Stimulated activated CD4-positive, alpha-beta T cell treated with anti-CD3 and anti-CD28 coated beads, TNF-alpha, amount 100 ng/mL, for 1 hour (primary cell): ENCODE results near the gene DYRK1B.
"Not testable (repeated sequence)": the region's sequence is repeated elsewhere in the genome, so short reads cannot be mapped to it uniquely, and the experiment has no call there.

ENCODE experiments used
- DNase-seq, 3 donors: peaks; one replicate each; pipeline ENCODE4 v3.0.0-alpha.2; 2020; ENCODE audit warnings: low read depth in 3 of 3, low spot score in 1 of 3

DYRK1B gene

DNA sequence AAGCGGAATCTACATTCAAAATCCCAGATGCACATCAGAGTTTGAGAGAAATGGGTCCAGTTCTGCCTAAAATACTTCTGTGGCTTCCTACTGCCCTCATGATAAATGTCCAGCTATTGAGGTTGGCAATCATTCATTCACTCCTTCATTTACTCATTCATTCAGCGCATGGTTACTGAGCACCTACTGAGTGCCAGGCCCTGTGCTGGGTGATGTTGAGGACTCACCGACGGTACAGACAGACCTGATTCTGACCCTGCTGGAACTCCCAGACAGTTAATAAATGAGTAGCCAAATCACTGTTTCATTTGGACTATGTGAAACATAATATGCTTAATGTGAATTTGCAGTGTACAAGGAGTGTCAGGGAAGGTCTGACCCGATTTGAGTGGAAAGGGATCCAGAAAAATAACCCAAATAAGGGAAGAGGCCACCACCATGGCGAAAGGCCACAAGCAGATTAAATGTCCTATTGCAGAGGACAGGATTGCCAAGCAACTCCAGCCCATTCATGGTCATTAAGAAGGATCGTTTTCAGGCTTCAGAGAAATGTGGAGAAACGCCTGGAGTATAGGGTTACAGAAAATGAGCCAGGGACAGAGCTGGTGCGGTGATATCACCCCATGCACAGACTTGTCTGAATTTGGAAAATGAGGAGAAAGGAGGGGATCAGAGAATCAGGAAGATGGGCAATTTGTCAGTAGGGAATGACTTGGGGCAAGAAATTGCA, 20.5 kb downstream of the DYRK1B start:
- DNase-seq = no peak

DNA sequence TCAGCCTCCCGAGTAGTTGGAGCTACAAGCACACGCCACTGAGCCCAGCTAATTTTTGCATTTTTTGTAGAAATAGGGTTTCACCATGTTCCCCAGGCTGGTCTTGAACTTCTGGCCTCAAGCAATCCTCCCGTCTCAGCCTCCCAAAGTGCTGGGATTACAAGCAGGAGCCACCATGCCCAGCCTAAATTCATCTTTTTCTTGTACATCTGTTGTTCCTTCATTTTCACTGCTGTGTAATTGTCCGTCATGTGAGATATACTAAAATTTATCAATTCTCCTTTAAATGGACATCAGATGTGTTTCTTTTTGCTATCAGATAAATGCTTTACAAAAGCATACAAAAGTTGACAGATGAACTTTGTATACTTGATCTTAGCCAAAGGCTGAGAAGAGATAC, 22.9 kb downstream of the DYRK1B start:
- DNase-seq = no peak

DNA sequence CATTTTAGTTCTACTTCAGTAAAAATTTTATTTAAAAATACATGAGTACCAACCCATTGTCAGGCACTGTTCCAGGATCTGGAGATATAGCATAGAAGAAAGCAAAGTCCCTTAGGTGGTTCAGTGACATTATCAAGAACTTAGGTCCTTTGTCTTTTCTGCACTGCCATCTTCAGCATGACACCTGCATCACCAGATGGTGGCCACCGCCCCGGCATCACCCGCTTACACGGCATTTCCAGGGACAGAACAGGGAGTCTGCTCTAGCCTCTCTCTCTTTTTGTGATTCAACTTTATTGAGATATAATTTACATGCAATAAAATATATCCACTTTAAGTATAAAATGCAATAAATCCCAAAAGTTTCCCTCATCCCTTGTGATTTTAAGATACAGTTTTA, 23.5 kb downstream of the DYRK1B start:
- no peak for DNase-seq

DNA sequence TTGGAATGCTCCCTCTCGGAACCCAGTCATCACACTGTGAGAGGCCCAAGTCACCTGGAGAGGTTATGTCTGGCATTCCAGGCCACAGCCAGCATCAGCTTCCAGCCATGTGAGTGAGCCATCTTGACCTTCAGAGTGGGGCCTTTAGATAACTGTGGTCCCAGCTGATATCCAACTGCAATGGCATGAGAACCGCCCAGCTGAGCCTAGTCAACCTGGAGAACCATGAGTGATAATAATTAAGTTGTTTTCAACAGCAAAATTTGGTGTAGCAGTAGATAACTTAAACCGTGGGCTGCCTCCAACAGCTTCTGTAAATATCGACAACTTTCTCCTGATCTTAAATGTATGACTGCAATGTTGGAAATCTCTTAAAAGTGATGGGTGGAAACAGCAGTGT, 24.6 kb downstream of the DYRK1B start:
- no peak for DNase-seq

DNA sequence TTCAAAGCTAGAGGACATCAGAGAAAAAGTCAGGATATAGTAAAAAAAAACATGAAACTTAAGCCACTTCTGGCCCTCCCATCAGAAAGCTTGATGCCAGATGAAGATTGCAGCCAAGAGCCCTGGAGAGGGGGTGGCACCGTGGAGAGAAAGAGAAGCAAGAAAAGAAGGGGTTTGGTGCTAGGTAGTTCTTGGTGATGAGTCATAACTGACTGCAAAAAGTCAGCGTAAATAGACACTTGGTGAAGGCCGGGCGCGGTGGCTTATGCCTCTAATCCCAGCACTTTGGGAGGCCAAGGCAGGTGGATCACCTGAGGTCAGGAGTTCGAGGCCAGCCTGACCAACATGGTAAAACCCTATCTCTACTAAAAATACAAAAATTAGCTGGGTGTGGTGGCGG, 25.3 kb downstream of the DYRK1B start:
- not testable (repeated sequence) for DNase-seq

DNA sequence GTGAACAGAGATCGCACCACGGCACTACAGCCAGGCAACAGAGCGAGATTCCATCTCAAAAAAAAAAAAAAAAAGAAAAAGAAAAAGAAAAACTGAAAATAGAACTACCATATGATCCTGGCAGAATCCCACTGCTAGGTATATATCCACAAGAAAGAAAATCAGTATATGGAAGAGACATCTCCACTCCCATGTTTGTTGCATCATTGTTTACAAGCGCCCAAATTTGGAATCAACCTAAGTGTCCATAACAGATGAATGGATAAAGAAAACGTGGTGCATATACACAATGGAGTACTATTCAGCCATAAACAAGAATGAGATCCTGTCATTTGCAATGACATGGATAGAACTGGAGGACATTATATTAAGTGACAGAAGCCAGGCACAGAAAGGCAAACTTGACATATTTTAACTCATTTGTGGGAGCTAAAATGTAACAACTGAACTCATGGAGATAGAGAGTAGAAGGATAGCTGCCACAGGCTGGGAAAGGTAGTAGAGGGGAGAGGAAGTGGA, 26.1 kb downstream of the DYRK1B start:
- no peak for DNase-seq

DNA sequence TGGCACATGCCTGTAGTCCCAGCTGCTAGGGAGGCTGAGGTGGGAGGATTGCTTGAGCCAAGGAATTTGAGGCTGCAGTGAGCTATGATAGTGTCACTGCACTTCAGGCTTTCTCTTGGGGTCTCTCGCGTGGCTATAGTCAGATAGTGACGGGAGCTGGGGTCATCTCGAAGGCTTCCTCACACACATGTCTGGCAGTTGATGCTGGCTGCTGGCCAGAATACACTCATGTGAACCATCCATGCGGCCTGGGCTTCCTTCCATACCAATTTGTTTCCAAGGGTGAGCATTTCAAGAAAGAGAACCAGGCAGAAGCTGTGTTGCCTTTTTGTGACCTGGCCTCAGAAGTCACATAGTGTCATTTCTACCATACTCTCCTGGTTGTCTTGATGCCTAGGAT, 28.9 kb downstream of the DYRK1B start:
- DNase-seq = no peak

DNA sequence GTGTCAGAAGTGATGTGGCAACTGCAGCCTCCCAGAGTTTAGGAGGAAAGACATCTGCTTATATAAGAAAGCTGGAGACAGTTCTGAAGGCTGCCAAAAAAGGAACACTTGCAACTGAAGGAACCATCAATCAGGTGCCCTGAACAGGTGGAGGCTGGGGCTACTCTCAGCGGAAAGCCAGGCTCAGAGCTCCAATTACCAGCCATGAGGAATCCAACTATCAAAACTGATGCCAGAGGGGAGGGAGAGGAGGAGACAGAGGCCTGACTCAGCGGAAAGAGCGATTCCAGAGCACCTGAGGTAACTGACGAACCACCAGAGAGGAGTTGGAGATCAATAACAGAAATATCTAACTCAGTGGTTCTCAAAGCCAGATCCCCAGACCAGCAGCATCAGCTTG, 31.0 kb downstream of the DYRK1B start:
- no peak for DNase-seq

DNA sequence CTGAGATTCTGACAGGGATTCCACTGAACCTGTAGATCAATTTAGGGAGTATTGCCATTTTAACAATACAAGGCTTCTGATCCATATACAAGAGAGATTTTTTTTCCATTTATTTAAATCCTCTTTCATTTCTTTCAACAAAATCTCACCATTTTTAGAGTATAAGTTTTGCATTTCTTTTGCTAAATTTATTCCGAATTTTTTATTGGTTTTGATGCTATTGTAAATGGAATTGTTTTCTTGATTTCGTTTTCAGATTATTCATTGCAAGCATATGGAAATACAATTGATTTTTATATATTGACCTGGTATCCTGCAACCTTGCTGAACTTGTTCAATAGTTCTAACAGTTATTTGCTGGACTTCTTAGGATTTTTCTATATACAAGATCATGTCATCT, 36.9 kb downstream of the DYRK1B start:
- DNase-seq = no peak

DNA sequence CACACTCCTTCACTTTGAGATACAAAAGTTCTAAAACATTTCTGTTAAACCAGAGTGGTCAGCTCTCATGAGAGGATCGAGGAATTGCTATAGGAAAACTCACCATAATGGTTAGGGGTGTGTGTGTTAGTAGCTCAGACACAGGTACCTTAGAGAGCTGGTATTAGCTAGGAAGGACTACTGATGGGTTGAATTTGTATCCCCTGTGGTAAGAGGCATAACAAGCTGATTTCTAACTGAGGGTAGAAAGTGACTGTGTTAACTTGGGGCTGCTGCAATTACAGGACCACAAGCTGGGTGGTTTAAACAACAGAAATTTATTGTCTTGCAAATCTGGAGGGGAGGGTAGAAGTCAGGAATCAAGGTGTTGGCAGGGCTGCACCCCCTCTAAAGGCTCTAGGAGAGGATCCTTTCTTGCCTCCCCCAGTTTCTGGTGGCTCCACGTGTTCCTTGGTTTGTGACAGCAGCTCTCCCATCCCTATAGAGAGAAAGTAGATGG, 37.9 kb downstream of the DYRK1B start:
- DNase-seq = no peak

DNA sequence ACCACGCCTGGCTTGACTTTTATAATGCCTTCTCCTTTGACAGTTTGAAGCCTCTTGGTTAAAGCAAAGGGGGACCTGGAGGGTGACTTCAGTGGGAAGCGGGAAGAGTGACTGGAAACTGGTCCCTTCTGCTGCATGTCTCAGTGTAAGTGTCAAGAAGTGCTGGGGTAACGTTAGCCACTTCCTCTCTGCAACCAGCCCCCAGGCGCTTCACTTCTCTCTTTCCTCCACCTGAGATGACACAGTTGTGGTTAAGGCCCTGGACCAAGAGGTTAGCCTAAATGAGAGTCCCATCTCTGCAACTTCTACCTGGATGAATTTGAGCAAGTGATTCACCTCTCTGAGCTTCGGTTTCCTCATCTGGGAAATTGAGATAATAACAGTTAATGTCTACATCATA, 39.0 kb downstream of the DYRK1B start:
- no peak for DNase-seq

DNA sequence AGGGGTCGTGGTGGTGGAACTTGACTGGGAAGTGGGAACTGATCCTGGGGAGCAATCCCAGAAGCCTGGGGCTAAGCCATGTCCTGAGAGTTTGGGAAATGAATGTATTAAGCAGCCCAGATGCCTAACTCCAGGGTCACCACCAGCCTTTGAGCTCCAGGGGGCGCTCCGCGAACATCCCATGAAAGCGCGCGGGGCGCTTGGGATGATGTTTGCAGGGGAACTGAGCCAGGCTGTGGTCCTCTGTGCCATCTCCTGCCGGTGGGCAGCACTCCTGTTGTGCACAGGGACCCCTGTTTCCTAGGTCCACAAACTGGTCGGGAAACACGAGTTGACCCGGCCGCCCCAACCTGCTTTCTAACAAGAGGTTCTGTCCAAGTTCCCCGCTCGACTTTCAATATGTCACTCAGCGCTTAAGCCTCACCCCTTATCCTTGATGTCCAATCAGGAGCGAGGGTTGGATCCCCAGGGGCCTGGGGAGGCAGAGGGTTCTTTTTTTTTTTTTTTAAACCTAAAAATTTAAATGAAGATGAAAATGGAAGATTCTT, 40.9 kb downstream of the DYRK1B start:
- peak; percentile 25 to 63 (median 27) for DNase-seq

DNA sequence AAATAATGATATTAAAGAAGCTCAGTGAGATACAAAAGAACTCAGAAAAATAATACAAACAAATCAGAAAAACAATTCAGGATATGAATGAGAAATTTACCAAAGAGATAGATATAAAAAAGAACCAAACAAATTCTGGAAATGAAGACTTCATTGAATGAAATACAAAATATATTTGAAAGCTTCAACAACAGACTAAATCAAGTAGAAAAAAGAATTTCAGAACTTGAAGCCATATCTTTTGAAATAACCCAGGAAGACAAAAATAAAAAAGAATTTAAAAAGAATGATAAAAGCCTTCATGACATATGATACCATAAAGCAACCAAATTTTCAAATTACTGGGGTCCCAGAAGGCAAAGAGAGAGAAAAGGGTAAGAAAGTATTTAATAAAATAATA, 45.7 kb downstream of the DYRK1B start:
- DNase-seq = no peak

DNA sequence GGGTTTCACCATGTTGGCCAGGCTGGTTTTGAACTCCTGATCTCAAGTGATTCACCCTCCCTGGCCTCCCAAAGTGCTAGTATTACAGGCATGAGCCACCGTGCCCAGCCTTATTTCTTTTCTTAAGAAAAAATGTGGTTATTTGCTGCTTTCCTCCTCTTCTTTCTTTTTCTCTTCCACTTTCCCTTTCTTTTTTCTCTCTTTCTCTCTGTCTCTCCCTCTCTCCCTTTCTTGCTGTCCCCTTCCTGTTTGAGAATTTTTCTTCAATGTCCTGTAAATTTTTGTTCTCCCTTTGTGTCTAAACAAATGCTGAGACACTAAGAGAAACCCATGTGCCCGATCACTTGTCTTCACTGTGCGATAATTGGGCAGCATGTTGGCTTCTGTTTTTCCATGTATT, 53.1 kb downstream of the DYRK1B start:
- no peak for DNase-seq

DNA sequence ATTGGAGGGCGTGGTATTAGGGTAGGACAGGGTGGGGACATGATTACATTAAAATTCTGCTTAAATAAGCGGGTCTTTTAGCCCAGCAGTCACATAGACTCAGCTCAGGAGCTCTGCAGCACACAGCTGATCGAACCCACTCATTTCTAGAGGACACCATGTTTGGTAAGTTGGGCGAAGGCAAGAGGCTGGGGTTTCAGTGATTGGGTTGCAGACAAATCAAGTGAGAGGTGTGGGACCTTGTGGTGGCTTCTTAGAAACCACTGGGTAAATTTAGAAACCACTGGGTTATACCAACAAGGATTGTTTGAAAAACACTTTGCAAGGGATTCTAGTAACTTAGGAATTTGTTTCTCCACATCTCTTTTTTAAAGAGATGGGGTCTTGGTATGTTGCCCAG, 55.2 kb downstream of the DYRK1B start, which contains the start of gene LEUTX:
Gene LEUTX (plus strand): TSS at position 92 of the 400 bp plus-strand sequence. CDS start 67 bp downstream, at position 159.
- DNase-seq = no peak
